BE2C (cell line): ENCODE data around the gene BTN2A1.

Experiments used
- DNase-seq: peaks from one replicate; pipeline ENCODE4 v3.0.0-alpha.2; 2020
- H3K27me3 ChIP-seq: fragments of 250-450 bp; sonication (Bioruptor Pico); 2 replicates; pipeline ENCODE4 v1.5.1; 2020; ENCODE audit warnings: mild to moderate bottlenecking
- H3K36me3 ChIP-seq: fragments of 250-450 bp; sonication (Bioruptor Pico); 2 replicates; pipeline ENCODE4 v1.5.1; 2020; ENCODE audit warnings: mild to moderate bottlenecking
- H3K4me1 ChIP-seq: fragments of 250-450 bp; sonication (Bioruptor Pico); 2 replicates; pipeline ENCODE4 v1.5.1; 2020
- H3K4me3 ChIP-seq: 2 replicates; pipeline ENCODE4 v1.5.1; 2011; ENCODE audit warnings: low read depth, low read length
- H3K9me3 ChIP-seq: fragments of 250-450 bp; sonication (Bioruptor Pico); 2 replicates; pipeline ENCODE4 v1.5.1; 2020
- CTCF ChIP-seq: IDR thresholded peaks from 2 replicates; pipeline ENCODE4 v1.5.1; 2012; ENCODE audit warnings: mild to moderate bottlenecking, low read depth, low read length

Gene BTN2A1

GRCh38 chr6:26438000-26438399 is 19.8 kb upstream of the BTN2A1 start:
- H3K27me3 ChIP-seq = no peaks in the 10 kb centered on the region
- H3K4me1 ChIP-seq = peaks cover 11% of the 10 kb centered on the region
- H3K36me3 ChIP-seq = no peaks in the 10 kb centered on the region
- no peak for TF ChIP-seq CTCF
- no peak overlapping the region for H3K4me3 ChIP-seq
- no peak for DNase-seq
- no peaks in the 10 kb centered on the region; the same call in 1 of the 2 replicates for H3K9me3 ChIP-seq

GRCh38 chr6:26439151-26440125 is 18.3 kb upstream of the BTN2A1 start:
- H3K4me1 ChIP-seq = peaks cover 11% of the 10 kb centered on the region
- no peaks in the 10 kb centered on the region for H3K36me3 ChIP-seq
- no peaks in the 10 kb centered on the region for H3K27me3 ChIP-seq
- H3K4me3 ChIP-seq = peak overlapping the region; percentile 60
- DNase-seq = no peak
- no peaks in the 10 kb centered on the region for H3K9me3 ChIP-seq
- TF ChIP-seq CTCF = no peak

GRCh38 chr6:26440977-26441358 is 16.8 kb upstream of the BTN2A1 start:
- H3K4me1 ChIP-seq = peaks cover 11% of the 10 kb centered on the region
- H3K4me3 ChIP-seq = peak overlapping the region; percentile 60
- no peaks in the 10 kb centered on the region for H3K9me3 ChIP-seq
- TF ChIP-seq CTCF = no peak
- no peaks in the 10 kb centered on the region for H3K36me3 ChIP-seq
- no peaks in the 10 kb centered on the region for H3K27me3 ChIP-seq
- DNase-seq = no peak

GRCh38 chr6:26441977-26442376 is 15.8 kb upstream of the BTN2A1 start:
- DNase-seq = no peak
- Histone ChIP-seq H3K36me3 (no peaks in the 10 kb centered on the region), H3K4me1 (peaks cover 11% of the 10 kb centered on the region), H3K27me3 (no peaks in the 10 kb centered on the region), H3K4me3 (no peak overlapping the region), H3K9me3 (no peaks in the 10 kb centered on the region)
- no peak for TF ChIP-seq CTCF

GRCh38 chr6:26445934-26446667 is 11.7 kb upstream of the BTN2A1 start:
- H3K9me3 ChIP-seq = no peaks in the 10 kb centered on the region
- no peak for TF ChIP-seq CTCF
- no peaks in the 10 kb centered on the region for H3K36me3 ChIP-seq
- H3K4me3 ChIP-seq = no peak overlapping the region
- H3K27me3 ChIP-seq = no peaks in the 10 kb centered on the region
- DNase-seq = no peak
- H3K4me1 ChIP-seq = no peaks in the 10 kb centered on the region
